ENCODE data around the gene CREB3L4. TPM values are rescaled to one million over a fixed set of nuclear protein-coding genes. Genes with fewer than 3 reads are reported as not detected.

CREB3L4 gene
- total RNA-seq, 1 donor from 2014 or later = 15.2 TPM

- H3K36me3 ChIP-seq = peaks cover 0 to 51% of the 10 kb centered on the region in 2 donors
Observed at GRCh38 chr1:153946622-153947241, 21.0 kb upstream of the CREB3L4 start, which contains the start of gene DENND4B. DENND4B (minus strand) TSS chr1:153946718; CDS start chr1:153944374, 2,344 bp downstream.

GRCh38 chr1:153951183-153951582, 16.5 kb upstream of the CREB3L4 start:
- no peak for DNase-seq (ENCODE audit: extremely low spot score in 2 of 2)
- TF ChIP-seq CTCF (IDR thresholded peaks at IDR 0.05) (no peak), POLR2A (IDR thresholded peaks at IDR 0.05) (no peak), POLR2AphosphoS5 (IDR thresholded peaks at IDR 0.05; ENCODE audit: insufficient read depth in 1 of 2, low read depth in 1 of 2) (no peak)
- intact Hi-C loops (cut with DNase I) = loop anchor here (10.0 kb wide), 1 partner anchor 276 kb away; the partner anchor contains the start of genes ILF2 and NPR1
- H3K27me3 ChIP-seq = no peaks in the 10 kb centered on the region
- no peak overlapping the region for H3K27ac ChIP-seq
- no peak overlapping the region for H3K4me3 ChIP-seq
- H3K4me1 ChIP-seq = peaks cover 26% of the 10 kb centered on the region
- peaks cover 0 to 62% of the 10 kb centered on the region in 2 donors for H3K36me3 ChIP-seq
- no peaks in the 10 kb centered on the region for H3K9me3 ChIP-seq

More at GRCh38 chr1:153946622-153947241, 21.0 kb upstream of the CREB3L4 start, which contains the start of gene DENND4B:
- DNase-seq (ENCODE audit: extremely low spot score in 2 of 2) = no peak
- Histone ChIP-seq H3K9me3 (no peaks in the 10 kb centered on the region), H3K27me3 (no peaks in the 10 kb centered on the region), H3K4me1 (peaks cover 27% of the 10 kb centered on the region), H3K4me3 (peak within 1 kb of the TSS; percentile 73 to 89), H3K27ac (peak within 1 kb of the TSS; percentile 99)
- intact Hi-C loops (cut with DNase I) = loop anchor here (5.0 to 10.0 kb wide), 2 partner anchors 41 to 152 kb away; partner anchors contain the start of gene RAB13
- TF ChIP-seq CTCF (IDR thresholded peaks at IDR 0.05) = peak; percentile 84 to 90 (median 86)
- peak; percentile 20 to 21 for TF ChIP-seq POLR2AphosphoS5 (IDR thresholded peaks at IDR 0.05; ENCODE audit: insufficient read depth in 1 of 2, low read depth in 1 of 2)
- TF ChIP-seq POLR2A (IDR thresholded peaks at IDR 0.05) = no peak

- intact Hi-C loops (cut with DNase I) = loop anchor here (10.0 kb wide), 1 partner anchor 277 kb away; the partner anchor contains the start of genes ILF2 and NPR1
- no peak overlapping the region for H3K4me3 ChIP-seq
- no peaks in the 10 kb centered on the region for H3K9me3 ChIP-seq
- peaks cover 0 to 62% of the 10 kb centered on the region in 2 donors for H3K36me3 ChIP-seq
- TF ChIP-seq POLR2A (IDR thresholded peaks at IDR 0.05) = no peak
- TF ChIP-seq CTCF (IDR thresholded peaks at IDR 0.05) = no peak
- TF ChIP-seq POLR2AphosphoS5 (IDR thresholded peaks at IDR 0.05; ENCODE audit: insufficient read depth in 1 of 2, low read depth in 1 of 2) = no peak
- H3K27ac ChIP-seq = no peak overlapping the region
- H3K4me1 ChIP-seq = peaks cover 30% of the 10 kb centered on the region
- H3K27me3 ChIP-seq = no peaks in the 10 kb centered on the region
- DNase-seq (ENCODE audit: extremely low spot score in 2 of 2) = no peak
Observed at GRCh38 chr1:153951801-153952200, 15.9 kb upstream of the CREB3L4 start.

GRCh38 chr1:153953859-153954365, 13.8 kb upstream of the CREB3L4 start:
- Histone ChIP-seq H3K9me3 (no peaks in the 10 kb centered on the region), H3K27ac (no peak overlapping the region), H3K4me3 (no peak overlapping the region), H3K4me1 (peaks cover 39% of the 10 kb centered on the region), H3K27me3 (no peaks in the 10 kb centered on the region), H3K36me3 (peaks cover 0 to 48% of the 10 kb centered on the region in 2 donors)
- no peak for DNase-seq (ENCODE audit: extremely low spot score in 2 of 2)
- intact Hi-C loops (cut with DNase I) = loop anchor here (10.0 kb wide), 1 partner anchor 279 kb away; the partner anchor contains the start of genes ILF2 and NPR1
- TF ChIP-seq POLR2AphosphoS5 (IDR thresholded peaks at IDR 0.05; ENCODE audit: insufficient read depth in 1 of 2, low read depth in 1 of 2) = no peak
- no peak for TF ChIP-seq POLR2A (IDR thresholded peaks at IDR 0.05)
- TF ChIP-seq CTCF (IDR thresholded peaks at IDR 0.05) = no peak
